Sciatic nerve (tissue), 2 donors: Measurements from ENCODE around the gene TSPOAP1. TPM values are rescaled to one million over a fixed set of nuclear protein-coding genes. Genes with fewer than 3 reads are reported as not detected.
A peak's percentile ranks its signal among the peaks of the same experiment; 100 is the strongest.

ENCODE experiments used
- ATAC-seq: fragments of 200-7000 bp; cut with Tn5 transposase; one replicate; pipeline ENCODE4 v1.9.1; 2020; ENCODE audit warnings: mild to moderate bottlenecking, moderate library complexity
- DNase-seq: peaks from one replicate; pipeline ENCODE4 v3.0.0-alpha.2; 2020; ENCODE audit warnings: low spot score
- intact Hi-C: fragments of 100-400 bp; cut with DNase I; formaldehyde crosslinking; loops from one replicate; pipeline ENCODE4 v1.14.2; 2022
- total RNA-seq: library from RNA; stranded (reverse); fragmentation: NEBNext Ultra II Directional; extraction: Animal tissue kit (Norgen Biotek cat#: 25700); gene quantifications from one replicate; pipeline ENCODE4 v1.2.1, GENCODE V29; 2021
- donor health status: DM: no; HTN: no; CAD: no.
- donor health status: DM: no; HTN: no; CAD: no.

TSPOAP1 gene
- total RNA-seq, 1 donor from 2014 or later = 17.8 TPM

- intact Hi-C loops = no loop called here
- ATAC-seq (no peak), DNase-seq (no peak)
Observed at GRCh38 chr17:58332778-58333735, 4.5 kb upstream of the TSPOAP1 start.

DNA sequence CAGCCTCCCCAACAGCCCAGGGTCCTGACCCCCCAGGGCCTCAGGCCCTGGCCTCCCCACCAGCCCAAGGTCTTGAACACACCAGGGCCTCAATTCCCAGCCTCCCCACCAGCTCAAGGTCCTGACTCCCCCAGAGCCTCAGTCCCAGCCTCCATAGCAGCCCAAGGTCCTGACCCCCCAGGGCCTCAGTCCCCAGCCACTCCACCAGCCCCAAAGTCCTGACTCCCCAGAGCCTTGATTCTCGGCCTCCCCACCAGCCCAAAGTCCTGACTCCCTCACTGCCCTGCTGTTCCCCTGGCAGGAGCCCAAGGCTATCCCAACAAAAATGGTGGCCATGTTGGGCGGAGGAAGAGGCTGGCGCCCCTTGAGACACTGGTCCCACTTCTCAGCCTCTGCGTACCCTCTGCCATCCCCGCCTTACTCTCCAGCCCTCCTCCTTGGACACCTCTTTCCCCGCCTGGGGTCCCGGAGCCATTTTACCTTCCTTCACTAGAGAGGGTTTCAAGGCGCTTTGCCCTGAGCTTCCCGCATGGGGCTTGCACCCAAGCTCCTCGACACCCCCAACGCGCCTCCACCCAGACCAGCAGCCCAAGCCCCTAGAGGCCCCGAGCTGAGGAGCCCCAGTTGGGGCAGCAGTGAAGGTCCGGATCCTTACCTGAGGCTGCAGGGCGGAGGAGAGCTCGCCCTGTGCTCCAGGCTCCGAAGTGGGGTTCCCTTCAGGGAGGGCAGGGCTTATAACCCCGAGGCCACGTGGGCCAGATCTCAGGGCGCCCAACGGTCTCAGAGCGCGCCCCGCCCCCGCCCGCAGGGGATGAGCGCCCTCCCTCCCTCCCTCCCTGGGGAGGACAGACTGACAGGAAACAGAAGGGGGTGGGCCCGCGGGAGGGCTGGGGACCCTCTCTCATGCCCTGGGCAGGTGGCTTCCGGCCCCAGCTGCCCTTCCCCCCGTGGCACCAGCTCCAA is 3.5 kb upstream of the TSPOAP1 start:
- peak; percentile 79 for DNase-seq
- intact Hi-C loops = no loop called here
- peak; percentile 71 for ATAC-seq

GRCh38 chr17:58330997-58331814 is 2.6 kb upstream of the TSPOAP1 start:
- DNase-seq (no peak), ATAC-seq (peak; percentile 56)
- intact Hi-C loops = no loop called here

DNA sequence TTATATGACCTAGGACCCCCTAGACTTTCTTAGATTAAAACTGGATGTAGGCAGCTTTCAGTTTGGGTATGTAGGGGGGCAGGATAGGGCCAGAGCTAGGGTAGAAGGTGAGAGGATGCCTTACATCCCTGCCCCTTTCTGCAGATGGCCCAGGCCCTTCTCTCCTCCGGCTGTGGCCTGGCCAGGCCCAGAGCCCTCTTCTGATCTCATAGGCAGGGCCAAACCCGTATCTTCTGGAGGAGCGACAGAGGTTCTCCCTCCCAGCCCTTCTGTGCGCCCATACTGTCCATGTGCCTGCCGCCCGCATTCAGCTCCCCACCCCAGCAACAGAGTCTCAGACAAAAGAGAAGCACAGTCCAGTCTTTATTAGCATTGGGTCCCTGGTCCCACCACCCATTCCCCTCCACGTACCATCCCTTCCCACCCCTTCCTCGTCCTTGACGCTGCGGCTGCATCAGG is 2.0 kb upstream of the TSPOAP1 start:
- DNase-seq (no peak), ATAC-seq (no peak)
- intact Hi-C loops = no loop called here

DNA sequence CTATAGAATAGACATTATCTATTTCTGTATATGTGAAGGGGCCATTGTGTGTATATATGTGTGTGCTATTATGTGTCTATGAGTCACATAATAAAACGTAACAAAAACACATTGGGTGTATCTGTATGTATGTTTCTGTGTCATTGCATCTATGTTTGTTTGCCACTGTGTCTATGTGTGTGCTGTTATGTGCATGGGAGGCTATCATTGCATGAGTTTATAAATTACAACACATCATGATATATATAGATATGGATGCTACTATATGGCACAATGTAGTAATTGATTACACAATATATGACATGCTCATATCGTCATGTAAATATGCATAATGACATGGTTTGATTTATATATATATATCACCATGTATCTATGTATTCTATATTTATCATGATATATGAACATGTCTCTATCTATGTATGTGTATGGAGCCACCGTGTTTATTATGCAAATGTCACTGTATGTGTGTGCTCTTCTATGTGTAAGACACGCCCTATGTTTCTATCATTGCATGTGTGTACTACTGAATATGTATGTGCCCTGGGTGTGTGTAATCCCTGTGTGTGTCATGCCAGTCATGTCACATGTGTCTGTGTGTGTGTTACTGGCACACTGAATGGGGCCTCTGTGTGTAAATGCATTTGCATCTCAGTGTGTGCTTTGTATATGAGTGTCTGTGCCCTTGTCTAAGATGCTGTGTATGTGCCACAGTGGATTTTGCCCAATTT is 1.4 kb upstream of the TSPOAP1 start:
- DNase-seq = no peak
- no peak for ATAC-seq
- intact Hi-C loops = no loop called here

GRCh38 chr17:58329035-58329809 is 627 bp upstream of the TSPOAP1 start:
- DNase-seq (no peak), ATAC-seq (peak; percentile 51)
- intact Hi-C loops = no loop called here

- intact Hi-C loops = no loop called here
- DNase-seq (no peak), ATAC-seq (no peak)
Observed at GRCh38 chr17:58327363-58328194, 1.0 kb downstream of the TSPOAP1 start.

GRCh38 chr17:58326609-58327362 is 1.8 kb downstream of the TSPOAP1 start:
- DNase-seq = no peak
- ATAC-seq = no peak
- intact Hi-C loops = no loop called here

DNA sequence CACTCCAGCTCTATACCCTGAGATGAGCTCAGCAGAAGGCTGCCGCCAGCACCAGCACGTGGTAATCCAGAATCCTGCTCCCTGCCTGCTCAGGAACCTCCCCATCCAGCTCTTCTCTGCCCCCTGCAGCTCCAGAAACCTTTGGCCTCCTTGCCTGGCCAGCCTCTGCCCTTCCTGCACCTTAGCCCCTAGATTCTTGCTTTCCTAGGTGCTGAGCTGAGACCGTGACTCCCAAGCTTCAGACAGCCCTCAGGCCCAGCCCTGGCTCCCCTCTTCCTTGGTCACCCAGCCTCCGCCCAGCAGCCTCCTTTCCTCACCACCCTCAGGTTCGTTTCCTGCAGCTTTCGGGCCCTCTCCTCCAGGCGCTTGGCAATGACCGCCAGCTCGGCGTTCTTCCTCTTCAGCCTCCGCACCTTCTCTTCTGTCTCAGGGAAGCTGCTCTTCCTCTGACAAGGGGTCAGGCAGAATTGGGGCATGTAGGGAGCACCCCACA is 2.6 kb downstream of the TSPOAP1 start:
- intact Hi-C loops = no loop called here
- ATAC-seq (no peak), DNase-seq (no peak)

DNA sequence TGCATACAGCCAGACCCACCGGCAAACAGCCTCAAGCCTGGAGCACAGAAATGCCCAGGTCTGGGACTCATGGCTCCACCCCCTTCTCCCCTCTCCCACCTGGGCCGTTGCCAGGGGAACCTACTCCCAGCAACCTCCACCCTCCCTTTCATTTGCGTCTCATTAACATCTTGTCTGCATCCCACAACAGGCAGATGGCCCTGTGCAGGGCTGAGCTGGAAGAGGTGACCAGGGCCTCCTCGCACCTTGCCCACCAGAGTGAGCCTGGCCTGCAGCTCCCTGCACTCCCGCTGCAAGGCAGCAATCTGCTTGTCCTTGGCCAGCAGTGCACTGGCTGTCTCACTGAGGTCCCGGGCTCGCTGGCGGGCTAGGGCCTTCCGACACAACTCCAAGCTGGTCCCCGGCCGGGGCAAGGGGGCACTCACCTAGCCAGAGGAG is 3.3 kb downstream of the TSPOAP1 start:
- ATAC-seq (no peak), DNase-seq (no peak)
- intact Hi-C loops = no loop called here

- ATAC-seq (peak; percentile 30), DNase-seq (no peak)
- intact Hi-C loops = no loop called here
Observed at GRCh38 chr17:58324409-58325288, 3.9 kb downstream of the TSPOAP1 start.

- intact Hi-C loops = no loop called here
- DNase-seq (no peak), ATAC-seq (no peak)
Observed at GRCh38 chr17:58324056-58324408, 4.6 kb downstream of the TSPOAP1 start.

- intact Hi-C loops = no loop called here
- DNase-seq (no peak), ATAC-seq (no peak)
Observed at GRCh38 chr17:58323366-58324055, 5.1 kb downstream of the TSPOAP1 start.

DNA sequence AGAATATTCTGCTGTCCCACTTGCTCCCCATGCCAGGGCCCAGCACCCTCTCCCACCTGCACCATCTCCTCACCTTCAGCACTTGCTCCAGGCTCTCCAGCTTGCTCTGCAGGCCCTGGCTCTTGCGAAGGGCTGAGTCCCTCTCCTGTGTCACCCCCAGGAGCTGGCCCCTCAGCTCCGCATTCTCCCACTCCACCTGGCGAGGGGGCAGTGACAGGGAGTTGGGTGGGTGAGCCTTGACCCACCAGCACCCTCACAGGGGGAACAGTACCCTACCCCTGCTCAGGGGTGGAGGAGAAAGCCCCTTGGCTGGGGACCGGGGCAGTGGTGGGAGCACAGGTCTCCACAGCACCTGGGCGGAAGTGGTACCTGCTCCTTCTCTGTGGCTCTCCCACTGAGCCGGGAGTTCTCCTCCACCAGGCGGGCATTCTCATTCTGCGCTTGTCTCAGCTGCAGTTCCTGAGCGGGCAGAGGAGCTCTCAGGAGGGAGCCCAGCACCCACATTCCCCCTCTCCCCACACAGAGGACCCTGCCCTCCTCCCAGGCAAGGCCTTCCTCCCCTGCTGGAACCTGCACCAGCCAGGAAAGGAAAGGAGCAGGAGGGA is 5.9 kb downstream of the TSPOAP1 start:
- DNase-seq = no peak
- intact Hi-C loops = no loop called here
- no peak for ATAC-seq
